ENCODE data around the gene MS4A18. TPM values are rescaled to one million over a fixed set of nuclear protein-coding genes. Genes with fewer than 3 reads are reported as not detected.

MS4A18 gene
- total and polyA plus RNA-seq, 10 of the 15 experiments (the other 5 are each of a cell fraction or from before 2014, with no cell fraction given): not detected

GRCh38 chr11:60741421-60741820 lies 16.9 kb downstream of the MS4A18 start:
- ChIA-PET POLR2A (no interaction called here), CTCF (interaction anchor here (0.8 to 2.0 kb wide), 3 partner anchors 15 to 83 kb away, joined by 3 to 6 read pairs (median 5); partner anchors contain the start of gene MS4A15), SMC1A (ENCODE audit: uncharacterized antibody, unreplicated experiment) (interaction anchor here (0.8 to 0.9 kb wide), 2 partner anchors 29 to 102 kb away, joined by 3 read pairs; no protein-coding TSS in a partner anchor), RAD21 (ENCODE audit: unreplicated experiment) (interaction anchor here (1.2 kb wide), 1 partner anchor 21 kb away, joined by 3 read pairs; no protein-coding TSS in a partner anchor)
- no peaks in the 10 kb centered on the region for H4K20me1 ChIP-seq (ENCODE audit: control insufficient read depth, insufficient read depth)
- H3K9me3 ChIP-seq (replicated peaks; ENCODE audit: control insufficient read depth, insufficient read depth, low read length): no peaks in the 10 kb centered on the region; the same call in 2 of the 3 replicates
- no peak overlapping the region for H3K4me3 ChIP-seq
- no TSS peak for BruUV-seq (replicated peaks)
- no peak overlapping the region for H2AFZ ChIP-seq (ENCODE audit: control insufficient read depth, low read depth, low read length)
- no peaks in the 10 kb centered on the region for H3K79me2 ChIP-seq (ENCODE audit: control insufficient read depth, insufficient read depth, low read length)
- H3K4me1 ChIP-seq (ENCODE audit: control insufficient read depth, insufficient read depth, low read length): no peaks in the 10 kb centered on the region
- FAIRE-seq (no peak), ATAC-seq (no peak), DNase-seq (ENCODE audit: low read depth, low spot score) (no peak)
- H3K4me2 ChIP-seq (ENCODE audit: control insufficient read depth, insufficient read depth): no peak overlapping the region
- in situ Hi-C loops (cut with MboI) (no loop called here), intact Hi-C loops (cut with micrococcal nuclease; ENCODE audit: unreplicated experiment) (no loop called here)
- 11% methylated on average over 3 of the region's 3 CpGs for WGBS (ENCODE audit: insufficient coverage, insufficient replicate concordance, low lambda C conversion rate, missing lambda C conversion rate)
- H3K9ac ChIP-seq (ENCODE audit: control insufficient read depth, insufficient read depth, low read length): no peak overlapping the region
- no peaks in the 10 kb centered on the region for H3K27me3 ChIP-seq (replicated peaks in 1 of 2; ENCODE audit: control insufficient read depth in 2 of 2, insufficient read depth in 2 of 2, low read length in 1 of 2)
- no peak overlapping the region for H3K27ac ChIP-seq (ENCODE audit: control insufficient read depth, insufficient read depth)
- H3K36me3 ChIP-seq (ENCODE audit: control insufficient read depth in 2 of 2, insufficient read depth in 2 of 2, low read length in 1 of 2): no peaks in the 10 kb centered on the region
- TF ChIP-seq PAX5 (IDR thresholded peaks at IDR 0.05; ENCODE audit: borderline replicate concordance, low read depth, low read length): no peak
- TF ChIP-seq MYC (IDR thresholded peaks at IDR 0.05; ENCODE audit: insufficient read depth, insufficient read length, insufficient replicate concordance, low read length, severe bottlenecking): no peak
- no peak for TF ChIP-seq USF2 (IDR thresholded peaks at IDR 0.05; ENCODE audit: borderline replicate concordance, low read depth, low read length)
- no peak for TF ChIP-seq STAT1 (conservative IDR thresholded peaks at IDR 0.05)
- TF ChIP-seq, protein P1, sequence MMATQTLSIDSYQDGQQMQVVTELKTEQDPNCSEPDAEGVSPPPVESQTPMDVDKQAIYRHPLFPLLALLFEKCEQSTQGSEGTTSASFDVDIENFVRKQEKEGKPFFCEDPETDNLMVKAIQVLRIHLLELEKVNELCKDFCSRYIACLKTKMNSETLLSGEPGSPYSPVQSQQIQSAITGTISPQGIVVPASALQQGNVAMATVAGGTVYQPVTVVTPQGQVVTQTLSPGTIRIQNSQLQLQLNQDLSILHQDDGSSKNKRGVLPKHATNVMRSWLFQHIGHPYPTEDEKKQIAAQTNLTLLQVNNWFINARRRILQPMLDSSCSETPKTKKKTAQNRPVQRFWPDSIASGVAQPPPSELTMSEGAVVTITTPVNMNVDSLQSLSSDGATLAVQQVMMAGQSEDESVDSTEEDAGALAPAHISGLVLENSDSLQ (IDR thresholded peaks at IDR 0.05): no peak
- no peak for TF ChIP-seq ZNF207 (IDR thresholded peaks at IDR 0.05; ENCODE audit: borderline replicate concordance)
- TF ChIP-seq MXI1 (IDR thresholded peaks at IDR 0.05; ENCODE audit: low read depth, low read length): no peak
- TF ChIP-seq RAD51 (IDR thresholded peaks at IDR 0.05): no peak
- TF ChIP-seq BCL11A (IDR thresholded peaks at IDR 0.05; ENCODE audit: low read depth, low read length): no peak
- TF ChIP-seq ETV6 (conservative IDR thresholded peaks at IDR 0.05 in 1 of 2, IDR thresholded peaks at IDR 0.05 in 1 of 2; ENCODE audit: borderline replicate concordance in 1 of 2, low read depth in 1 of 2): no peak
- TF ChIP-seq MYB (IDR thresholded peaks at IDR 0.05; ENCODE audit: borderline replicate concordance, low read depth, low read length): no peak
- no peak for TF ChIP-seq KAT2A (conservative IDR thresholded peaks at IDR 0.05; ENCODE audit: control insufficient read depth, low read depth, low read length)
- no peak for TF ChIP-seq ELK1 (IDR thresholded peaks at IDR 0.05; ENCODE audit: low read depth, low read length)
- TF ChIP-seq ZSCAN29 (IDR thresholded peaks at IDR 0.05): no peak
- TF ChIP-seq, protein P2, sequence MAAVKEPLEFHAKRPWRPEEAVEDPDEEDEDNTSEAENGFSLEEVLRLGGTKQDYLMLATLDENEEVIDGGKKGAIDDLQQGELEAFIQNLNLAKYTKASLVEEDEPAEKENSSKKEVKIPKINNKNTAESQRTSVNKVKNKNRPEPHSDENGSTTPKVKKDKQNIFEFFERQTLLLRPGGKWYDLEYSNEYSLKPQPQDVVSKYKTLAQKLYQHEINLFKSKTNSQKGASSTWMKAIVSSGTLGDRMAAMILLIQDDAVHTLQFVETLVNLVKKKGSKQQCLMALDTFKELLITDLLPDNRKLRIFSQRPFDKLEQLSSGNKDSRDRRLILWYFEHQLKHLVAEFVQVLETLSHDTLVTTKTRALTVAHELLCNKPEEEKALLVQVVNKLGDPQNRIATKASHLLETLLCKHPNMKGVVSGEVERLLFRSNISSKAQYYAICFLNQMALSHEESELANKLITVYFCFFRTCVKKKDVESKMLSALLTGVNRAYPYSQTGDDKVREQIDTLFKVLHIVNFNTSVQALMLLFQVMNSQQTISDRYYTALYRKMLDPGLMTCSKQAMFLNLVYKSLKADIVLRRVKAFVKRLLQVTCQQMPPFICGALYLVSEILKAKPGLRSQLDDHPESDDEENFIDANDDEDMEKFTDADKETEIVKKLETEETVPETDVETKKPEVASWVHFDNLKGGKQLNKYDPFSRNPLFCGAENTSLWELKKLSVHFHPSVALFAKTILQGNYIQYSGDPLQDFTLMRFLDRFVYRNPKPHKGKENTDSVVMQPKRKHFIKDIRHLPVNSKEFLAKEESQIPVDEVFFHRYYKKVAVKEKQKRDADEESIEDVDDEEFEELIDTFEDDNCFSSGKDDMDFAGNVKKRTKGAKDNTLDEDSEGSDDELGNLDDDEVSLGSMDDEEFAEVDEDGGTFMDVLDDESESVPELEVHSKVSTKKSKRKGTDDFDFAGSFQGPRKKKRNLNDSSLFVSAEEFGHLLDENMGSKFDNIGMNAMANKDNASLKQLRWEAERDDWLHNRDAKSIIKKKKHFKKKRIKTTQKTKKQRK (IDR thresholded peaks at IDR 0.05; ENCODE audit: low read depth, low read length): no peak
- no peak for TF ChIP-seq SIX5 (IDR thresholded peaks at IDR 0.05; ENCODE audit: low read depth, low read length, severe bottlenecking)
- no peak for TF ChIP-seq TCF12 (IDR thresholded peaks at IDR 0.05; ENCODE audit: low read depth, low read length)
